ENCODE data around the gene THRB. TPM values are rescaled to one million over a fixed set of nuclear protein-coding genes. Genes with fewer than 3 reads are reported as not detected.

Gene THRB
- polyA plus RNA-seq, 1 experiment: 0.83 TPM

DNA sequence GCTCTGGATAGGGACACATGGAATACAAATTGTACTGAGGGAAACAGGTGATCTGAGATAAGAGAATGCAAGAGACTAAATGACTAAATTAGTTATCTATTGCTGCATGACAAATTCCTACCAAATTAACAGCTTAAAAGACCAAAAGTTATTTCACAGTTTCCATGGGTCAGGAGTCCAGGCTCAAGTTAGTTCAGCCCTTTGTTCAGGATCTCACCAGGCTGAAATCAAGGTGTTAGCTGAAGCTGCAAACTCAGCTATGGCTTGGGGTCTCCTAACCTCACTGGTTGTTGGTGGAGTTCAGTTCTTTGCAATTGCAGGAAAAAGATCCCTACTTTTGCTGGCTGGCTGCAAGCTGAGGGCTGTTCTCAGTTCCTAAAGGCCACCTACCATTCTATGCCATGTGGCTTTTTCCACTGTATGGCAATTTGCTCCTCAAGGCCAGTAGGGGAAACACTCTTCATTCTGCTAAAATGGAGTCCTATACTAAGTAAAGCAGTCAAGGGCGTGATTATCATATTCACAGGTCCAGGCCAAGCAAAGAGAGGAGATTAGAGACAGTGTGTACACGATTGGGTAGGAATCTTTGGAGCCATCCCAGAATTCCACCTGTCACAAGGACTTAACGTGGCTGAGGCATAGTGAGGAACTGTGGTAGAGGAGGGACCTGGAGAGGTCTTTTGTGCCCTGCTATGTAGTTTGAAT is 53.7 kb downstream of the THRB start:
- TF ChIP-seq, protein P1, sequence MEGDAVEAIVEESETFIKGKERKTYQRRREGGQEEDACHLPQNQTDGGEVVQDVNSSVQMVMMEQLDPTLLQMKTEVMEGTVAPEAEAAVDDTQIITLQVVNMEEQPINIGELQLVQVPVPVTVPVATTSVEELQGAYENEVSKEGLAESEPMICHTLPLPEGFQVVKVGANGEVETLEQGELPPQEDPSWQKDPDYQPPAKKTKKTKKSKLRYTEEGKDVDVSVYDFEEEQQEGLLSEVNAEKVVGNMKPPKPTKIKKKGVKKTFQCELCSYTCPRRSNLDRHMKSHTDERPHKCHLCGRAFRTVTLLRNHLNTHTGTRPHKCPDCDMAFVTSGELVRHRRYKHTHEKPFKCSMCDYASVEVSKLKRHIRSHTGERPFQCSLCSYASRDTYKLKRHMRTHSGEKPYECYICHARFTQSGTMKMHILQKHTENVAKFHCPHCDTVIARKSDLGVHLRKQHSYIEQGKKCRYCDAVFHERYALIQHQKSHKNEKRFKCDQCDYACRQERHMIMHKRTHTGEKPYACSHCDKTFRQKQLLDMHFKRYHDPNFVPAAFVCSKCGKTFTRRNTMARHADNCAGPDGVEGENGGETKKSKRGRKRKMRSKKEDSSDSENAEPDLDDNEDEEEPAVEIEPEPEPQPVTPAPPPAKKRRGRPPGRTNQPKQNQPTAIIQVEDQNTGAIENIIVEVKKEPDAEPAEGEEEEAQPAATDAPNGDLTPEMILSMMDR (IDR thresholded peaks at IDR 0.05; ENCODE audit: insufficient read depth, low read depth, low read length): no peak
- no peak overlapping the region for H3K4me3 ChIP-seq (ENCODE audit: low read depth, low read length)
- H3K27me3 ChIP-seq (ENCODE audit: control insufficient read depth, insufficient read depth, low read length): no peaks in the 10 kb centered on the region
- no peak for DNase-seq (ENCODE audit: low read depth)
- CTCF ChIA-PET: no interaction called here
- H3K36me3 ChIP-seq (ENCODE audit: control insufficient read depth, insufficient read depth, low read length): no peaks in the 10 kb centered on the region
- POLR2A ChIA-PET: no interaction called here

DNA sequence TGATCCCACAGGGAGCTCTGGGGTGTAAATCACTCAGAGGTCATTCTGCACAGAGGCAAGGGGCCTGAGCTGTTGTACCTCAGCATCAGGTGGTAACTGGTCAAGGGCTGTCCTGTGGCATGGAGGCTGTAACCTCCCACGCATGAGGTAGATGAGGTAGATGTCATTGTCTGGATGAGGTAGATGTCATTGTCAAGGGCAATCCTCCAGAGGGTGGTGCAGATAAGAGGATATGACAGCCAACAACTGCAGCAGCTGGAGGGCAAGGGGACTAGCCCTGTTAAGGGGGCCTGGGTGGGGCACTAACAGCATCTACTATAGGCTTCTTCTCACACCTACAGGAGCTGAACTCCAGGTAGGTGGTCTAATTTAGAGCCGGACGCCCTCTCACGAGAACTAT is 55.6 kb downstream of the THRB start:
- no peak overlapping the region for H3K4me3 ChIP-seq (ENCODE audit: low read depth, low read length)
- ChIA-PET POLR2A (no interaction called here), CTCF (no interaction called here)
- no peaks in the 10 kb centered on the region for H3K27me3 ChIP-seq (ENCODE audit: control insufficient read depth, insufficient read depth, low read length)
- TF ChIP-seq, protein P1 (IDR thresholded peaks at IDR 0.05; ENCODE audit: insufficient read depth, low read depth, low read length): no peak
- no peaks in the 10 kb centered on the region for H3K36me3 ChIP-seq (ENCODE audit: control insufficient read depth, insufficient read depth, low read length)
- DNase-seq (ENCODE audit: low read depth): no peak

DNA sequence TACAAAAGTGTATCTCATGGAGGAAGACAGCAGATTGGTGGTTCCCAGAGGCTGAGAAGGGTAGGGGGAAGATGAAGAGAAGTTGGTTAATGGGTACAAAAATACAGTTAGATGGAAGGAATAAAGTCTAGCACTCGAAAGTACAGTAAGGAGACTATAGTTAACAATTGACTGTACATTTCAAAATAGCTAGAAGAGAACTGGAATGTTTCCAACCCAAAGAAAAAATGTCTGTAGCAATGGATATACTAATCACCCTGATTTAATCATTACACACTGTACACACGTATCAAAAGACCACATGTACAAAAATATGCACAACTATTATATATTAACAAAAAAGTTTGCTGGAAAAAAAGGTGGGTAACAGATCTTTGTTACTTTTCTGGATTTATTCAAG is 57.3 kb downstream of the THRB start:
- Histone ChIP-seq H3K4me3 (ENCODE audit: low read depth, low read length) (no peak overlapping the region), H3K27me3 (ENCODE audit: control insufficient read depth, insufficient read depth, low read length) (no peaks in the 10 kb centered on the region), H3K36me3 (ENCODE audit: control insufficient read depth, insufficient read depth, low read length) (no peaks in the 10 kb centered on the region)
- CTCF ChIA-PET: no interaction called here
- POLR2A ChIA-PET: no interaction called here
- no peak for DNase-seq (ENCODE audit: low read depth)
- TF ChIP-seq, protein P1 (IDR thresholded peaks at IDR 0.05; ENCODE audit: insufficient read depth, low read depth, low read length): no peak

DNA sequence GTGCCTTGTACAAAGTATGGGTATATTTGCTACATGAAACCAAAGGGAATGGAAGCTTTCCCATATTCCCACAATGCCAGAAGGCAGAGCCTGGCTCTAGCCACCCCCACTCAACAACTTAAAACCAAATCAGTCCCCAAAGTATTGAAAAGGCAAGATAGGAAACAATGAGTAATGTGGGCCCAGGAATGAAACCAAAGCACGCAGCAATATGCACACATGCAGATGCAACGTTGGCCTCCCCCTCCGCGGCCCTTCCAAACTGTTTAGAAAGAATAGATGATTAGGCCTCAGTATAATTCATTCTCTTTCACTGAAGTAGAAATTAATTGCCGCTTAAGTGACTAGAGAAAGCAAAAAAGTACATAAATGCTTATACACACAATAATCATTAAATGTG is 59.1 kb downstream of the THRB start:
- POLR2A ChIA-PET: no interaction called here
- TF ChIP-seq, protein P1 (IDR thresholded peaks at IDR 0.05; ENCODE audit: insufficient read depth, low read depth, low read length): no peak
- H3K4me3 ChIP-seq (ENCODE audit: low read depth, low read length): no peak overlapping the region
- no peaks in the 10 kb centered on the region for H3K36me3 ChIP-seq (ENCODE audit: control insufficient read depth, insufficient read depth, low read length)
- DNase-seq (ENCODE audit: low read depth): no peak
- CTCF ChIA-PET: interaction anchor here (1.6 kb wide), 1 partner anchor 8 kb away, joined by 6 read pairs; no protein-coding TSS in a partner anchor
- H3K27me3 ChIP-seq (ENCODE audit: control insufficient read depth, insufficient read depth, low read length): no peaks in the 10 kb centered on the region

DNA sequence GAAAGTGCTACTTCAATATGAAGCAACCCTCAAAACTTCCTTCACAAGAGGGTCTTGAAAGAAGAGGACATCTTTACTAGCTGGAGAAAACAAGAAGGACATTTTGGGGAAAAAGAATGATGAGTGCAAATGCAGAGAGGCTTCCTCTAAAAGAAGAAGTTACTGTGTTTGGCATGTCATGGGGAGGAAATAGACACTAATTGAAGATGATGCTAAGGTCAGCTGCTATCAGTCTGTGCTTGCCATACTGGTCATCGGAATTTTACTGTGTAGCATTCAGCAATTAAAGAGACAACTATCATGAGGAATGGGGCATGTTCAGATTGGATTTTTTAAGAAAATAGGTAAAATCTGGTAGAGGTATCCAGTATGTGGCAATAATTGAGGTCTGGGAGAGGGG is 60.0 kb downstream of the THRB start:
- TF ChIP-seq, protein P1 (IDR thresholded peaks at IDR 0.05; ENCODE audit: insufficient read depth, low read depth, low read length): no peak
- DNase-seq (ENCODE audit: low read depth): no peak
- H3K36me3 ChIP-seq (ENCODE audit: control insufficient read depth, insufficient read depth, low read length): no peaks in the 10 kb centered on the region
- POLR2A ChIA-PET: no interaction called here
- CTCF ChIA-PET: no interaction called here
- no peaks in the 10 kb centered on the region for H3K27me3 ChIP-seq (ENCODE audit: control insufficient read depth, insufficient read depth, low read length)
- no peak overlapping the region for H3K4me3 ChIP-seq (ENCODE audit: low read depth, low read length)
